IPS DF 4.7 (cell line): ENCODE measurements around the gene OGA.

Experiments used
- DNase-seq: peaks from one replicate; pipeline ENCODE4 v3.0.0-alpha.2; 2013; ENCODE audit warnings: low spot score; ENCODE audit errors: extremely low read depth

The OGA gene

GRCh38 chr10:101818119-101818871 lies at the start of gene OGA:
Gene OGA (minus strand): TSS chr10:101818444. CDS start chr10:101818022, 422 bp downstream.
- DNase-seq: peak; percentile 100

DNA sequence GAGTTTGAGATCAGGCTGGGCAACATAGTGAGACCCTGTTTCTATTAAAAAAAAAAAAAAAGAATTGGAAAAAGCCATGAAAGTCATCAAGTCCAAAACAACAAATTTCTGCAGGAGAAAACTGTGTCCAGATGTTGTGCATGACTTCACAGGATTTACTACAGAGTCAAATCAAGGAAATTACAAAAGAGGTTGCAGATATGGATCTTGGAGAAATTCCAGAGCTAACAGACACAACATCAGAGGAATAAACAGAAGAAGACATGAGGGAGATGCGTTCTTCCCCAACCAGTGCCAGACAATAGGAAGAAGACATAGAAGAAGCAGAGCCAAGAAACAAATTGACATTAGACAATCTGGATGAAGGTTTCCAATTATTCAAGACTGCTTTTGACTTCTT lies 49.7 kb upstream of the OGA start:
- DNase-seq: no peak

GRCh38 chr10:101859530-101859929 lies 41.3 kb upstream of the OGA start:
- no peak for DNase-seq

- no peak for DNase-seq
These were observed 40.7 kb upstream of the OGA start for GRCh38 chr10:101858723-101859500.

DNA sequence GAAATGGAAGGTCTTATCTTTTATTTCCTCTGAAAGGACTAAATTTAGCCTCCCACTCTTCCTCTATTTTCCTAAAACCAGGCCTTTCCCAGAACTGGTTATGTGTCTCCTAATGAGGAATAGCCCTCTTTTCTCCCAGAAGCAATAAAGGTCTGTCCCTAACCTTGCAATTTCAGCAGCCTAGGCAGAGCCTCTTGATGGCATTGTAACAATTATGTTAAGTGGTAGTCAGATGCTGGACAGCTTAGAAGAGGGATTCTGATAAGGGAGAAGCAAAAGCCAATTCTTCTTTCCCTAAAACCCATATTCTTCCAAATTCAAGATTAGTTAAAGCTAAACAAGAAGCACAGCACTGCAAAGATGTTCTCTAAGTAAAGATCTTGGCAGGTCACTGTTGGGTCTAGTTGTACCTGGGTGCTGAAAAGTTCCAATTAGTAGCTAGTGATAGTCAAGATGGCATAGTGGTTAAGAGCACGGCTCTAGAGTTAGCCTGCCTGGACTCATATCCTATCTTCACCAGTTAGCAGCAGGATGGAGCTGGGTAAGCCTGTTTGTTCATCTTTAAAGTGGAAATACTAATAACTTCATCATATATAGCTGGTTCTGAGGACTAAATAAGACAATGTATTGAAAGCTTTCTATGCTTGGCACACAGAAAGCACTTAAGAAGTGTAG lies 39.7 kb upstream of the OGA start:
- DNase-seq: no peak

GRCh38 chr10:101856626-101857025 lies 38.4 kb upstream of the OGA start:
- DNase-seq: no peak

DNA sequence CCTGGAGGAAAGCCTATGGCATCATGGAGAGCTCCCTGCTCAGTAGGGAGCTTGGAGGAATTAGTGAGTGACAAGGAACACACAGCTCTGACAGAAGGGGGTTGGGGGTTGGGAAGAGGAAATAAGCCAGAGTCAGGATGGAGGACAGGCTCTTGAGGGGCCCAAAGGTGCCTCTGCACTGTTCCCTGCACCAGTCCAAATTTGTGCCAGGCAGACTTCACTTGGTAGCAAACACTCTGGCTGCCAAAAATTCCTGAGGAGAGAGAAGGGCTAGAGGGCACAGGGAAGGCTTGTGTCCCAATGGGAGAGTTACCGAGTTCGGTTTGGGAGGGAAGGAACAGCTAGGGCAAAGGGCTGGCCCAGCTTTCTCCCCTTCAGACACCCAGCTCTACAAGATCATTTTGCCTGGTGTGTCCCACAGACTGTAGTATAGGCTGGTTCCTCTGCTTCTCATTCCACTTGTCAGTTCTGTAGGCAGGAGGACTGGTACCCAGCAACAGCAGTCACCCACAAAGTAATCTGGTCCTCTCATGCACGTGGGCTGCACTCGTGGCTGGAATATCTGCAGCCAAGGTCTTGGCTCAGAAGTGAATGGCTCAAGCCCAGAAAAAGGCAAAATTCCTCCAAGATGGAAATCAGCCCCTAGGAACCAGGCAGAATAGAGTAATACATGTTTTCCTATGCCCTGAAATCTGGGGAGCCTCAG lies 33.3 kb upstream of the OGA start:
- no peak for DNase-seq

GRCh38 chr10:101850749-101851148 lies 32.5 kb upstream of the OGA start:
- DNase-seq: no peak

DNA sequence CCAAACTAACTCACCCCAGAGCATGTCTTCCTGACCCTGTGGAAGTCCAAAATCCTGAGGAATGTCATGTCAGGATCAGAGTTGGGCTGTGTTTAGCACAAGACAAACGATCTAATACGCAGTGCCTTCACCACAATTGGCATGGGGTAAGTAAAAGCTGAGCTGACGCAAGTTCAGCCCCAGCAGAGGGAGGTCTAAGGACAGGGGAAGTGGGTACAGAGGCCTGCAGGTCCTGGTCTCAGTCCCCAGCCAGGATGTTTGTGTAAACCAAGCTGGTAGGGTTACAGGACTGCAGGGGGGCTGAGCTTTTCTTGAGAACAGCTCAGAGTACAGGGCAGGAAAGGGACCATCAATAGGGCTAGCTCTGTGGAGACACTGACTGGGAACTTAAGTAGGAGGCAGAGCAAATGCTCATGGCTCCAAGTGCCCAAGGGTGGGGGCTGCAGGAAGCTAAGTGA lies 30.7 kb upstream of the OGA start:
- no peak for DNase-seq

GRCh38 chr10:101848408-101848807 lies 30.2 kb upstream of the OGA start:
- DNase-seq: no peak

GRCh38 chr10:101845893-101846292 lies 27.6 kb upstream of the OGA start:
- DNase-seq: no peak

DNA sequence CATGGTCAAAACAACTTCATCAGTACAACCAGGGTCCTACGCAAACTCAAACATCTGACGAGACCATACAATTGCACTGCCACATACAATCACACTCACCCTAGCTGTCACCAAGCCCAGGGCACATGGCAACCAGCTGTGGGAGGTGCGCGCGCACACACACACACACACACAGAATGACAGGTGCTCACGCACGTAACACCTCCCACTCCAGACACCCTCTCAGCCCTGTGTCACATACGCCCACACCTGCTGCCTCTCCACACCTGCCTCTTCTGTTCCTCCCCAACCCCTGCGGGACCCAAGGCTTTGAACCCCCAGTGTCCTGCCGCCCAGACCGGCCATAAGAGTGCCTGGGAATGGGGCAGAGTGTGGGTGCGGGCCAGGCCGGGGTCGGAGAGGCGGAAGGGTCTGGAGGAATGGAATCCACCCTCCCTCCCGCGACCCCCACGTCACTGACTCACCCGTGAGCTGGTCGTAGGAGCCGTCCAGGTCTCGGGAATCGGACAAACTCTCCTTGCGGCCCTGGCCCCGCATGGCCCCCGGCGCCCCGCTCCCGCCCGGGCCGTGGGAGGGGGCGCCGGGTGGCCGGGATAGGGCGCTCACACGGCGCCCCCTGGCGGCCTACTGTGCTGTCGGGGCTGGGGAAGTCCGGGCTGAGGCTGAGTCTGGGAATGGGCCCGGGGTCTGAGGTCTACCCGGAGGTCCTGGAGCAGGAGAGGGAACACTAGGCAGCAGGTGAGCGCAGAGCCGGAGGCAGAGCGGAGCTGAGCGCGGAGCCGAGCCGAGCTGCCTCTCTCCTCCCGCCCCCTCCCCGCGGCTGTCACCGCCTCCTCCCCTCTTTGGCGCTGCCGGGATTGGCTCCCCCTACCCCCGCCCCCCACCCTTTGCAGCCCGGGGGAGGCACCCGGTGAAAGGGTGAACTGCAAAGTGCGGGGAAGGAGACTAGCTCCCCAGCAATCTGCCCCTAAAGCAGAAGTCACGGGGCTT lies 25.1 kb upstream of the OGA start, which contains the start of gene KCNIP2:
KCNIP2 (minus strand) TSS at position 769 of the 990 bp plus-strand sequence; CDS start at position 537, 232 bp downstream.
- DNase-seq: no peak

GRCh38 chr10:101841826-101842225 lies 23.6 kb upstream of the OGA start:
- DNase-seq: no peak

GRCh38 chr10:101840741-101841453 lies 22.7 kb upstream of the OGA start:
- DNase-seq: no peak

DNA sequence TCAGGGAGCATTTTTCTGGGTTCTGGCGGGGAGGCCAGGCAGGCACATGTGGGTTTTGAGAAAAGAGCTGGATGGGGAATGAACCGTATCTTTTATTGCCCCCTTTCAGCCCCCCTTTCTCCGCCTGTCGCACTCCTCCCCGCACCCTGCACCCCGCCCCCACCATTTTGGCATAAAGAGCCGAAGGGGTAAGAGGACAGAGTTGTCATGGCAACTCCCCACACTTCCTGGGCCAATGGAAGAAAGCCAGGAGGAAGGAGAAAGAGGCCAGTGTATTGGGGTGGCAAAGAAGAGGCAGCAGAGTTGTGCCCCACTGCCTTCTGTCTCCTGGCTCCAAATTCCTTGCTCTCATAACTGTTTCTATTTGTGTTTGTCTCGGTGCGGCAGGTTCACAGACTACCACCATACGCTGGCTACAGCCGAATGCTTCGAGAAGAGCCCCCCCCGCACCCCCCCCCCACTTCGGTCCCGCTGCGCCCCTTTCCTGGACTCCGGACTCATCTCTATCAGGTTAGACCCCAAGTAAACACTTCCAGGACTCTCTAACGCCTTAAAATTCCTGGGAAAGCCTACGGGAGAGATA lies 21.9 kb upstream of the OGA start:
- no peak for DNase-seq

GRCh38 chr10:101839416-101840063 lies 21.3 kb upstream of the OGA start:
- no peak for DNase-seq

- no peak for DNase-seq
These were observed 20.8 kb upstream of the OGA start for GRCh38 chr10:101839002-101839401.

DNA sequence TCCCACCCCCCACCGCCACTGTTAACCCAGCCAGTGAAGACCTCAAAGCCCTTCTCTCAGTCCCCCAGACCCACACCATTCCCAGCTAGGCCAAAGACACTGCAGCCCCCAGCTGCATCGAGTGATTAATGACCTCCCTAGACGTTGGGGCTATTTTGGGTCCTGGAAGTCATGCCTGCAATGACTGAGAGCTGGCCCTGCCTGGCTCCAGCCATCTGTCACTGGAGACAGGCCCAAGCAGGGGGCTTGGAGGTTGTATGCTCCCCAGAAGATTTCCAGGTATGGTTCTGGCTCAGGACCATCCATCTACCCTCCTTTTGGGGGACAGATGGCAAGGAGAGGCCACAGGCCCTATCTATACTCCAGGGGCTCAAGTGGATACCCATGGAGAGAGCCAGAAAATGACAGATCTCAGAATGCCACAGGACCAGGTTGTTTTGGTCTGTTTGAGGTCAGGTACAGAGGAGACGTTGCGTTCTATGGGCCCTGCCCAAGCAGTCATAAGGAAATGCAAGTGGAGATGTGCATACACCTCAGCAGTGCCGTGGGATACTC lies 20.2 kb upstream of the OGA start:
- DNase-seq: no peak
